ENCODE measurements around the gene CAMK2B. TPM values are rescaled to one million over a fixed set of nuclear protein-coding genes. Genes with fewer than 3 reads are reported as not detected.

CAMK2B gene
- total RNA-seq, 1 donor: not detected

DNA sequence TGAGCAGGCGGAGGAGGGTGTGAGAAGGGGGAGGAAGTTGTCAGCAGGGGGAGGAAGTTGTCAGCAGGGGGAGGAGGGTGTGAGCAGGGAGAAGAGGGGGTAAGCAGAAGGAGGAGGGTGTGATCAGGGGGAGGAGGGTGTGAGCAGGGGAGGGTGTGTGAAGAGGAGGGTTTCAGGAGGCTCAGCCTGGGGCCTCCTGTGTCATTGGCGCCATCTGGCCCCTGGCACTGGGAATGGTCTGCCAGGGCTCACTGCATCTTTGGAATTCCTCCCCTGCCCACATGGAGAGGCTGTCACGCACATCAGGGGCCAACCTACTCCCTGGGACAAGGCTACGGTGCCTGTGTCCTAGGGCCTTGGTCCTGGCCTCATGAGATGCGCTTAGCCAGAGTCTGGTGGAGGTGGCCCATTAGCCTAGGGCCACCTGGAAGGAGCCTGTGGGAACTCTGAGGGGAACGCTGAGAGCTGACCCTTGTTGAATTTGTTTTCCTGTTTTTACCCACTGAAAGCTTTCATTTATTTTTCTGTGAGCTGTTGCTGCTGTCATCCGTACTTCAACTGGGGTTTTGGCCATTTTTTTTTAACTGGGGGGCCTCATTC, 18.0 kb downstream of the CAMK2B start:
- TF ChIP-seq, protein P1, sequence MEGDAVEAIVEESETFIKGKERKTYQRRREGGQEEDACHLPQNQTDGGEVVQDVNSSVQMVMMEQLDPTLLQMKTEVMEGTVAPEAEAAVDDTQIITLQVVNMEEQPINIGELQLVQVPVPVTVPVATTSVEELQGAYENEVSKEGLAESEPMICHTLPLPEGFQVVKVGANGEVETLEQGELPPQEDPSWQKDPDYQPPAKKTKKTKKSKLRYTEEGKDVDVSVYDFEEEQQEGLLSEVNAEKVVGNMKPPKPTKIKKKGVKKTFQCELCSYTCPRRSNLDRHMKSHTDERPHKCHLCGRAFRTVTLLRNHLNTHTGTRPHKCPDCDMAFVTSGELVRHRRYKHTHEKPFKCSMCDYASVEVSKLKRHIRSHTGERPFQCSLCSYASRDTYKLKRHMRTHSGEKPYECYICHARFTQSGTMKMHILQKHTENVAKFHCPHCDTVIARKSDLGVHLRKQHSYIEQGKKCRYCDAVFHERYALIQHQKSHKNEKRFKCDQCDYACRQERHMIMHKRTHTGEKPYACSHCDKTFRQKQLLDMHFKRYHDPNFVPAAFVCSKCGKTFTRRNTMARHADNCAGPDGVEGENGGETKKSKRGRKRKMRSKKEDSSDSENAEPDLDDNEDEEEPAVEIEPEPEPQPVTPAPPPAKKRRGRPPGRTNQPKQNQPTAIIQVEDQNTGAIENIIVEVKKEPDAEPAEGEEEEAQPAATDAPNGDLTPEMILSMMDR (IDR thresholded peaks at IDR 0.05; ENCODE audit: insufficient read depth, low read depth, low read length): peak; percentile 45
- peak; percentile 20 for DNase-seq (ENCODE audit: low read depth)
- no peak overlapping the region for H3K4me3 ChIP-seq (ENCODE audit: low read depth, low read length)

DNA sequence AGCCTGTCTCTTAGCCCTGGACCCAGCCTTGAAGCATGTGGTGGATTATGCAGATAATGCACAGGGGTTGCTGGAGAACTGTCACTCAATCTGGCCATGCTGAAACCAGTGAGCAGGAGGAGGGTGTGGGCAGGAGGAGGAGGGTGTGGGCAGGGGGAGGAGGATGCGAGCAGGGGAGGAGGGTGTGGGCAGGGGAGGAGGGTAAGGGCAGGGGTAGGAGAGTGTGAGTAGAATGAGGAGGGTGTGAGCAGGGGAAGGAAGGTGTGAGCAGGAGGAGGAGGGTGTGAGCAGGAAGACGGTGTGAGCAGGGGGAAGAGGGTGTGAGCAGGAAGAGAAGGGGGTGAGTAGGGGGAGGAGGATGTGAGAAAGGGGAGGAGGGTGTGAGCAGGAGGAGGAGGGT, 18.8 kb downstream of the CAMK2B start:
- no peak for DNase-seq (ENCODE audit: low read depth)
- no peak overlapping the region for H3K4me3 ChIP-seq (ENCODE audit: low read depth, low read length)
- TF ChIP-seq, protein P1 (IDR thresholded peaks at IDR 0.05; ENCODE audit: insufficient read depth, low read depth, low read length): no peak

DNA sequence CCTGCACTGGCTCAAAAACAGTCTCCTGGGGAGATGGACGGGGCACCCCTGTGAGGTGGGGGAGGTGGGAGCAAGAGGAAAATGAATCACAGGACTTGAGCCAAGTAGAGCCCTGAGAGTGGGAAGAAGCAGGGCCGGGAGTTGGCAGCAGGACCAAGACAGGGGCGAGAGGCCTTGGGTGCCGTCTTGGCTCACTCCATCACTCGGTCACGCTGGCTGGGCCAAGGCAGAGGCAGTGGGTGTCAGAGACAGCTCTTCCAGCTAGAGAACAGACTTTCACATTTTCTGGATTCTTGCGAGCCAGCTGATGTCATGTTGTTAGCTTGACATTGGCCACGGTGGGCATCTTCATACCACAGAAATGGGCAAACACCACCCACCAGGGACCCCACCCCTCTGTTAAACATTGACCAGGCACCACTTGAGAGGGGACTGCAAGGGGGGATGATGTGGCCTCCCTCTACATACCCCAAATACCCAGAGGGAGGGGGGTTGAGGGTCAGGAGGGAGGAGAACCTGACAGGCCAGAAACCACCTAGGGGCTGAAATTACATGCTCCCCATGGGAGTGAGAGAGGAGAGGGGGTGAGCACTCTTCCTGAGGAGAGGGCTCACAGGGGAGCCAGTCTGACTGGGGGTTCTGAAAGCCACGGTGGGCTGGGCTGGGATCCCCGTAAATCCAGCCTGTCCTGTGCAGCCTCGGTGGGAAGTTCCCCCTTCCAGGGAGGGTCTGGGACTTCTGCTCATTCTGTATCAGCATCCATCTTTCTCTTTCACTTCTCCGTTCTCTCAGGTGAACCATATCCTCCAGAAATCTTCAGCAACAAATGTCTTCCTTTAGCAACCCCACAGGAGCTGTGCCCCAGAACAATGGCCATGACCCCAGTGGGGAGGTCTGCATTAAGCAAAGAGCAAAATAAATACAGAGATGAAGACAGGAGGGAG, 19.6 kb downstream of the CAMK2B start:
- TF ChIP-seq, protein P1 (IDR thresholded peaks at IDR 0.05; ENCODE audit: insufficient read depth, low read depth, low read length): no peak
- no peak for DNase-seq (ENCODE audit: low read depth)
- no peak overlapping the region for H3K4me3 ChIP-seq (ENCODE audit: low read depth, low read length)

DNA sequence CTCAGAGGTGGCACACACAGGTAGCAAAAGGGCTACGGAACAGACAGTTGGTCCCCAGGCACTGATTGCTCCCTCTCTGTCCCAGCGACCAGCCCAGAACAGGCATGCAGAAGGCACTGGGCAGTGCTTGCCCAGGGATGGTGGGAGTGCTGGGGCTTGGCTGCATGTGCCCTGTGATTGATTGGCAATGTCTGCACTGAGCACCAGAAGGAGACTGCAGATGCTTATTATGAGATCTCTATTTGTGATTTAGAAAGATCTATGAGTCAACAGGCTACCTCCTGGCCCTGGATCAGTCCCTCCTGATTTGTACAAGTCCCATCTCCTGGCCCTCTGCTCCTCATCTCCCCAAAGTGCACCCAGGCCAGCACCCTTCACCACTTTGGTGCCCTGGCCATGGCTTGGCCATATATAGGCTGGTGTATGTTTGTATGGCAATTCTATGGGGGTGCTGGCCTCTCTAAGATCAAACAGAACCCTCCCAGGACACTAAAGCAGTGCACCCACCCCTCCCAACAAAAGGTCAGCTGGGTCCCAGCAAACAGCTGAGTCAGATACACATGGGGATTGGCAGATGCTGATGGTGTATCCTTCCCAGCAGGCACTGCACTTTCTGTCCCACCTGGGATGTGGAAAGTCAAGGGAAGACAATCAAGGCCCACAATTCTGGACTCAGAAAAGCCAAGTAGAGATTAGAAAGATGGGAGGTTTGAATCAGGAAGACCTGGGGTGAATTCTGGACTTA, 30.9 kb downstream of the CAMK2B start:
- no peak for DNase-seq (ENCODE audit: low read depth)
- TF ChIP-seq, protein P1 (IDR thresholded peaks at IDR 0.05; ENCODE audit: insufficient read depth, low read depth, low read length): no peak
- no peak overlapping the region for H3K4me3 ChIP-seq (ENCODE audit: low read depth, low read length)

DNA sequence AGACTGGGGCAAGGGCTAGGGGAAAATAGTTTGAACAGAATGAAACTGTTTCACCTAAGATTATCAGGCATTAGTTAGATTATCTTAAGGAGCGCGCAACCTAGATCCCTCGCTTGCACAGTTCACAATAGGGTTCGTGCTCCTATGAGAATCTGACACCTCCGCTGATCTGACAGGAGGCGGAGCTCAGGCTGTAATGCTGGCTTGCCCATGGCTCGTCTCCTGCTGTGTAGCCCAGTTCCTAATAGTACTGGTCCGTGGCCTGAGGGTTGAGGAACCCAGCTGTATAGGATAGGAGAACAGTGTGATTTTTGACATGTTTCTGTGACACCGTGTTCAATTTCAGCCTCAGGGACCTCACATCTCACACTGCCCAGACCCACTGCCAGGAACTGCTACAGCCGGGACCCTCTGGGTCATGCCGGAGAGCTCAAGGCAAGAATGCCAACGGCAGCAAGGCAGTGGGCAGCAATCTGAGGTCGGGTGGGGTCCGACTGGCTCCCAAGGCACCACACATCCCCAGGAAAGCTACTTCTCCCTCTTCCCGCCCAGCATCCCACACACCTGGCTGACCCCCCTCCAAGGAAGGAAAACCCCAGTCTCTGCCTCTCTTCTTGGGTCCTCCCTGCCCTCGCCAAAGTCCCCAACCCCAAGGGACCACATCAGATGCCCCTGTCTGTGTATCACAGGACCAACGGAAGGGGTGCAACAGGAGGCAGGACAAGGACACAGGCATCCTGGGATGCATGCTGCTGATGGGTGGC, 31.7 kb downstream of the CAMK2B start:
- H3K4me3 ChIP-seq (ENCODE audit: low read depth, low read length): no peak overlapping the region
- no peak for DNase-seq (ENCODE audit: low read depth)
- TF ChIP-seq, protein P1 (IDR thresholded peaks at IDR 0.05; ENCODE audit: insufficient read depth, low read depth, low read length): no peak

Measured in fibroblast of villous mesenchyme (primary cell).